Activated naive CD8-positive, alpha-beta T cell treated with anti-CD3 and anti-CD28 coated beads, Interleukin-2, amount 50 U/mL, for 24 hours (primary cell): ENCODE results near the gene IGFALS.
A peak's percentile ranks its signal among the peaks of the same experiment; 100 is the strongest.

Experiments used
- ATAC-seq: fragments of 150-1000 bp; cut with Tn5 transposase; one replicate; pipeline ENCODE4 v1.10.0; 2021
- DNase-seq: peaks from one replicate; pipeline ENCODE4 v3.0.0; 2021
- H3K27ac Mint-ChIP-seq: one replicate; pipeline ENCODE4 v1.8.0; 2021; ENCODE audit warnings: mild to moderate bottlenecking, mixed read lengths
- H3K27me3 Mint-ChIP-seq: one replicate; pipeline ENCODE4 v1.8.0; 2021; ENCODE audit warnings: mixed read lengths
- H3K36me3 Mint-ChIP-seq: one replicate; pipeline ENCODE4 v1.8.0; 2021; ENCODE audit warnings: low read depth, mixed read lengths
- H3K4me1 Mint-ChIP-seq: one replicate; pipeline ENCODE4 v1.8.0; 2021; ENCODE audit warnings: mixed read lengths
- H3K4me3 Mint-ChIP-seq: one replicate; pipeline ENCODE4 v1.8.0; 2021; ENCODE audit warnings: mild to moderate bottlenecking, moderate library complexity, mixed read lengths
- H3K9me3 Mint-ChIP-seq: one replicate; pipeline ENCODE4 v1.8.0; 2021; ENCODE audit warnings: mixed read lengths

Gene IGFALS

DNA sequence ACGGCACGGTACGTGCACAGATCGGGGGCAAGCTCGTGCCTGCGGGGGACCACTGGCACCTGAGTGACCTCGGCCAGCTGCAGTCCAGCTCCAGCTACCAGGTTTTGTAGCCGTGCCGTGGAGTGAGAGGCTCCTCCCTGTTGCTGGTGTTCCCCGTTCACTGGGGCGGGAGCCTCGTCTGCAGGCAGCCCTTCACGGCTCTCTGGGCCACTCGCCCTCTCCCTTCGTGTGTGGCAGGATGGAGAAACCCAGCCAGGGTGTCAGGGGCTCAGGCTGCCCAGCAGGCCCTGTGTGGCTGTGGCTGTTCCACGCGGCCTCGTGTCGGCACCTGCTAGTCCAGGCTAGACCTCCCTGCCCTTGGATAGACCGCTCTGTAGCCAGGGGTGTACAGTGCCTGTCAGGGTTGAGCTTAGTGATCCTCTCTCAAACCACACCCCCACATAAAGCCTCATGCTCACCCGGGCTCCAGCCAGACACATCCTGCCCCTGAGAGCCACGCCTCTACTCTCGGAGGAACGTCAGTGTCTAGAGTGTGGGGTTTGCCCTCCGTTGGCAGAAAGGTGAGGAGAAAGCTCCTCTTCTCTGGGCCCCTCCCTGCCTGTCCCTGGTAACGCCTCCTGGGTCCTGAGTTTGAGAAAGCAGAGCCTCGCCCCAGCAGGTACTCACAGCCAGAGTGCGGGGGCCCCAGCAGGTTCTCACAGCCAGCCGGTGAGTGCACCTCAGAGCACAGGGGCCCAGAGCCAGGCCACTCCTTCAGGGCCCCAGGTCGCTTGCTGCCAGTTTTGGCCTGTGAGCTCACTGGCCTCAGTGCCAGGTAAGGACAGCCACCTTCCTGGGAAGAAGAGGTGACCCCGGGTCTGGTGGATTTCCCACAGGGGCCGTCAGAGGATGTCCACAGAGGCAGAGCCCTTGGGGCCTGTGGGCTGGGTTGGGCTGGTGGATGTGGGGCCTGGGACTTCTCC, 49.8 kb downstream of the IGFALS start:
- Mint-ChIP-seq H3K27ac (no peak overlapping the region), H3K36me3 (peaks cover 2% of the 10 kb centered on the region), H3K27me3 (no peaks in the 10 kb centered on the region), H3K4me3 (no peak overlapping the region), H3K9me3 (no peaks in the 10 kb centered on the region), H3K4me1 (no peaks in the 10 kb centered on the region)
- DNase-seq (no peak), ATAC-seq (no peak)

DNA sequence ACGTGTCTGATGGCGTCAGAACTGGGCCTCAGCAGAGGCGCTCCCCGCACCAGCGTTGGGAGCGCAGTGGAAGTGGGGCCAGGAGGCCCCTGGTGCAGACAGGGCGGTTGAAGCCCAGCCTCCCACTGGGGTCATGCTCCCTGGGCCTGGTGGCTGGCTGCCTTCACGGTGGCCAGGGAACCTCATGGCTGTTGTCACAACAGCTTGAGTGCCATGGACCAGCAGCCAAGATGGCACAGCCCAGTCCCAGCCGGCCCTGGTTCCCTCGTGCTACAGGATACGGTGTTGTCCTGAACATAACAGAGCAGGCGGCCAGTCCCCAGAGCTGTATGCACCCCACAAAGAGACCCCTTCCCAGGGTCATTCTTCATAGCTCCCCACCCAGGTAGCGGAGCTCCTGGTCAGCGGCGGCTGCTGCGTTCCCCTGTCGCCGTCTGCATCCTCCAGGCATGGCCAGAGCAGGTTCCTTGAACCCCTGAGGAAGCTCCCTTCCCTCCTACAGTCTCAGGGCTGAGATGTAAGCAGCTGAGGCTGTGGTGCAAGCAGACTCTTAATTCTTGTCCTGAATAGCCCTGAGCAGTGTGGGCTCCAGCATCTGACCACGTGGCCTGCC, 51.8 kb downstream of the IGFALS start:
- no peaks in the 10 kb centered on the region for H3K9me3 Mint-ChIP-seq
- no peak overlapping the region for H3K27ac Mint-ChIP-seq
- no peak for DNase-seq
- no peaks in the 10 kb centered on the region for H3K4me1 Mint-ChIP-seq
- no peak overlapping the region for H3K4me3 Mint-ChIP-seq
- ATAC-seq, result peak; percentile 28
- H3K27me3 Mint-ChIP-seq, result no peaks in the 10 kb centered on the region
- H3K36me3 Mint-ChIP-seq, result peaks cover 2% of the 10 kb centered on the region

DNA sequence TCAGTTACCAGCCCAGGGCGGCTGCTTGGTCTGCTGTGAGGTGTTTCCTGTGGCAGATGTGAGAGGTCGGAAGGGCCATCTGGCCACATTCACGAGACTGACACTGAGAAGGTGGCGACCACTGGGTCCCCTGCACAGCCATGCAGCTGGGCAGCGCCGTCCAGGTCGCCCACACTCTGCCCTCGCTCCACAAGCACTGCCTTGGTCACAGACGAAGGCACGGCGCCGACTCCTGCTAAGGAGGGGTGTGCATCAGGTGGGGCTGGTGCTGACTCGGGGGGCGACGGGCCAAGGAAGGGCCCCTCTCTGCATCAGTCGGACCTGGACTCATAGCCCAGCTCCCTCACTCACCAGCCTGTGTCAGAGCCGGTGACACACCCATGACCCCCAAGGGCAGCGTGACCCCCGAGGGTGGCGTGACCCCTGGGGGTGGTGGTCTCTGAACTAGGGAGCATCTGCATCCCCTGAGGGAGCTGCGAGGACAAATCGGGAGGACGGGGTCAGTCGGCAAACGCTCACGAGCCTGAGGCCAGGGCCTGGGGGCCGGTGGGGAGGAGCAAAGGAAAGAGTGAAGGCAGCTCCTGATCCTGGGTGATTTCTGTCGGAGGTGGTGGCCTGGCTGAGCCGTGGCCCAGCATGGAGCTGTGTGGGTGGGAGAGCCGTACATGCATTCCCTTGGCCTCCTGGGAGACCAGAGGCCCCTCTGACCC, 52.6 kb downstream of the IGFALS start:
- Mint-ChIP-seq H3K27me3 (no peaks in the 10 kb centered on the region), H3K4me1 (no peaks in the 10 kb centered on the region)
- ATAC-seq, result no peak

More for the DNA sequence above, 52.6 kb downstream of the IGFALS start:
- Mint-ChIP-seq H3K9me3 (no peaks in the 10 kb centered on the region), H3K27ac (no peak overlapping the region), H3K36me3 (peaks cover 2% of the 10 kb centered on the region), H3K4me3 (no peak overlapping the region)
- no peak for DNase-seq
